GM23338 (cell line): ENCODE results near the gene CYGB.

Source experiments
- CREB1 ChIP-seq: fragments of 250-450 bp; sonication (Bioruptor Pico); IDR thresholded peaks from 2 replicates; pipeline ENCODE4 v1.5.0; 2020; ENCODE audit warnings: low read depth, mild to moderate bottlenecking, moderate library complexity
- CTCF ChIP-seq, 2 experiments: fragments of 200-600 bp in 1 of 2; sonication (generic) in 1 of 2; conservative IDR thresholded peaks; 2 replicates each; pipeline versions ENCODE4 v1.5.1 to v1.6.1; 2016 to 2017; ENCODE audit warnings: antibody characterized with exemption in 2 of 2, low read depth in 2 of 2, mild to moderate bottlenecking in 2 of 2, moderate library complexity in 1 of 2
- ETS1 ChIP-seq: IDR thresholded peaks from 2 replicates; pipeline ENCODE4 v1.6.1; 2016; ENCODE audit warnings: antibody characterized with exemption
- EZH2 ChIP-seq: fragments of 200-600 bp; sonication (generic); IDR thresholded peaks from one replicate; pipeline ENCODE4 v1.8.0; 2017; ENCODE audit warnings: antibody characterized with exemption, mild to moderate bottlenecking, low read depth; ENCODE audit not compliant: unreplicated experiment
- POLR2AphosphoS5 ChIP-seq: IDR thresholded peaks from 2 replicates; pipeline ENCODE4 v1.6.1; 2016; ENCODE audit warnings: antibody characterized with exemption, low read depth
- TF ChIP-seq, protein P1 (sequence below): IDR thresholded peaks from one replicate; pipeline ENCODE4 v1.6.1; 2018; ENCODE audit warnings: antibody characterized with exemption; ENCODE audit not compliant: unreplicated experiment
- TF ChIP-seq, protein P2 (sequence below): fragments of 250-450 bp; sonication (Bioruptor Pico); IDR thresholded peaks from 2 replicates; pipeline ENCODE4 v1.5.0; 2020; ENCODE audit warnings: mild to moderate bottlenecking, moderate library complexity

DNA sequence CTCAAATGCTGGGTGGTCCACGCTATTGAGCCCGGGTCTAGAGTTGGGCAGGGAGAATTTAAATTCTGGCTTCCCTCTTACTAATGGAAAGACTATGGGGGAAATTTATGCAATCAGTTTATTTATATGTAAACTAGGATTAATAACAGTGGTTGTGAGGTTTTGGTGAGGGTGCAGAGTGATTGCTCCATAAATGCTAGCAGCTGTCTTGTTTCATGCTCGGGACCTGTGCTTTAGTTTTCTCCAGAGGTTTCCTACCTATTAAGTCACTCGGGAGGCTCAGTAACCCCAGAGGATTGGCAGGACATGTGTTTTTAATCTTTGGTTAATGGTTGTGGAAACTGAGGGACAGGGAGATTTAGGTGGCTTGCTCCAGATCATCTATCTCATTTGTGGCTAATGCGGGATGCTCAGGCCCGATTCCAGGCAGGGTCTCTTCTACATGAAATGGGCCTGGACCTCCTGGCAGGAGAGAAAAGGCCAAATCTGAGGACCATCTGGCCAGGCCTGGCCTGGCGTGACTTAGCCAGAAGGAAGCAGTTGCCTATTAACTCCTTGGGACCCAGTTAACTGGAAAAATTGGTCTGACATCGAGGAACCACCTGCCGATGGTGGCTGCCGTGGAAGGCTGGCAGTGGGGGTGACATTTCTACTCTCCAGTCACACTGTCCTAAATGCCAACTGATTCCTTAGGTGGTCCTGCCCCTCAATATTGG is 4.4 kb upstream of the CYGB start:
- TF ChIP-seq, protein P1, sequence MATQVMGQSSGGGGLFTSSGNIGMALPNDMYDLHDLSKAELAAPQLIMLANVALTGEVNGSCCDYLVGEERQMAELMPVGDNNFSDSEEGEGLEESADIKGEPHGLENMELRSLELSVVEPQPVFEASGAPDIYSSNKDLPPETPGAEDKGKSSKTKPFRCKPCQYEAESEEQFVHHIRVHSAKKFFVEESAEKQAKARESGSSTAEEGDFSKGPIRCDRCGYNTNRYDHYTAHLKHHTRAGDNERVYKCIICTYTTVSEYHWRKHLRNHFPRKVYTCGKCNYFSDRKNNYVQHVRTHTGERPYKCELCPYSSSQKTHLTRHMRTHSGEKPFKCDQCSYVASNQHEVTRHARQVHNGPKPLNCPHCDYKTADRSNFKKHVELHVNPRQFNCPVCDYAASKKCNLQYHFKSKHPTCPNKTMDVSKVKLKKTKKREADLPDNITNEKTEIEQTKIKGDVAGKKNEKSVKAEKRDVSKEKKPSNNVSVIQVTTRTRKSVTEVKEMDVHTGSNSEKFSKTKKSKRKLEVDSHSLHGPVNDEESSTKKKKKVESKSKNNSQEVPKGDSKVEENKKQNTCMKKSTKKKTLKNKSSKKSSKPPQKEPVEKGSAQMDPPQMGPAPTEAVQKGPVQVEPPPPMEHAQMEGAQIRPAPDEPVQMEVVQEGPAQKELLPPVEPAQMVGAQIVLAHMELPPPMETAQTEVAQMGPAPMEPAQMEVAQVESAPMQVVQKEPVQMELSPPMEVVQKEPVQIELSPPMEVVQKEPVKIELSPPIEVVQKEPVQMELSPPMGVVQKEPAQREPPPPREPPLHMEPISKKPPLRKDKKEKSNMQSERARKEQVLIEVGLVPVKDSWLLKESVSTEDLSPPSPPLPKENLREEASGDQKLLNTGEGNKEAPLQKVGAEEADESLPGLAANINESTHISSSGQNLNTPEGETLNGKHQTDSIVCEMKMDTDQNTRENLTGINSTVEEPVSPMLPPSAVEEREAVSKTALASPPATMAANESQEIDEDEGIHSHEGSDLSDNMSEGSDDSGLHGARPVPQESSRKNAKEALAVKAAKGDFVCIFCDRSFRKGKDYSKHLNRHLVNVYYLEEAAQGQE = no peak
- no peak for TF ChIP-seq CTCF (conservative IDR thresholded peaks at IDR 0.05; ENCODE audit: low read depth in 2 of 2)
- TF ChIP-seq ETS1 = no peak
- no peak for TF ChIP-seq EZH2
- TF ChIP-seq POLR2AphosphoS5 = no peak
- TF ChIP-seq CREB1 (CRISPR knock-in tag) = no peak
- TF ChIP-seq, protein P2, sequence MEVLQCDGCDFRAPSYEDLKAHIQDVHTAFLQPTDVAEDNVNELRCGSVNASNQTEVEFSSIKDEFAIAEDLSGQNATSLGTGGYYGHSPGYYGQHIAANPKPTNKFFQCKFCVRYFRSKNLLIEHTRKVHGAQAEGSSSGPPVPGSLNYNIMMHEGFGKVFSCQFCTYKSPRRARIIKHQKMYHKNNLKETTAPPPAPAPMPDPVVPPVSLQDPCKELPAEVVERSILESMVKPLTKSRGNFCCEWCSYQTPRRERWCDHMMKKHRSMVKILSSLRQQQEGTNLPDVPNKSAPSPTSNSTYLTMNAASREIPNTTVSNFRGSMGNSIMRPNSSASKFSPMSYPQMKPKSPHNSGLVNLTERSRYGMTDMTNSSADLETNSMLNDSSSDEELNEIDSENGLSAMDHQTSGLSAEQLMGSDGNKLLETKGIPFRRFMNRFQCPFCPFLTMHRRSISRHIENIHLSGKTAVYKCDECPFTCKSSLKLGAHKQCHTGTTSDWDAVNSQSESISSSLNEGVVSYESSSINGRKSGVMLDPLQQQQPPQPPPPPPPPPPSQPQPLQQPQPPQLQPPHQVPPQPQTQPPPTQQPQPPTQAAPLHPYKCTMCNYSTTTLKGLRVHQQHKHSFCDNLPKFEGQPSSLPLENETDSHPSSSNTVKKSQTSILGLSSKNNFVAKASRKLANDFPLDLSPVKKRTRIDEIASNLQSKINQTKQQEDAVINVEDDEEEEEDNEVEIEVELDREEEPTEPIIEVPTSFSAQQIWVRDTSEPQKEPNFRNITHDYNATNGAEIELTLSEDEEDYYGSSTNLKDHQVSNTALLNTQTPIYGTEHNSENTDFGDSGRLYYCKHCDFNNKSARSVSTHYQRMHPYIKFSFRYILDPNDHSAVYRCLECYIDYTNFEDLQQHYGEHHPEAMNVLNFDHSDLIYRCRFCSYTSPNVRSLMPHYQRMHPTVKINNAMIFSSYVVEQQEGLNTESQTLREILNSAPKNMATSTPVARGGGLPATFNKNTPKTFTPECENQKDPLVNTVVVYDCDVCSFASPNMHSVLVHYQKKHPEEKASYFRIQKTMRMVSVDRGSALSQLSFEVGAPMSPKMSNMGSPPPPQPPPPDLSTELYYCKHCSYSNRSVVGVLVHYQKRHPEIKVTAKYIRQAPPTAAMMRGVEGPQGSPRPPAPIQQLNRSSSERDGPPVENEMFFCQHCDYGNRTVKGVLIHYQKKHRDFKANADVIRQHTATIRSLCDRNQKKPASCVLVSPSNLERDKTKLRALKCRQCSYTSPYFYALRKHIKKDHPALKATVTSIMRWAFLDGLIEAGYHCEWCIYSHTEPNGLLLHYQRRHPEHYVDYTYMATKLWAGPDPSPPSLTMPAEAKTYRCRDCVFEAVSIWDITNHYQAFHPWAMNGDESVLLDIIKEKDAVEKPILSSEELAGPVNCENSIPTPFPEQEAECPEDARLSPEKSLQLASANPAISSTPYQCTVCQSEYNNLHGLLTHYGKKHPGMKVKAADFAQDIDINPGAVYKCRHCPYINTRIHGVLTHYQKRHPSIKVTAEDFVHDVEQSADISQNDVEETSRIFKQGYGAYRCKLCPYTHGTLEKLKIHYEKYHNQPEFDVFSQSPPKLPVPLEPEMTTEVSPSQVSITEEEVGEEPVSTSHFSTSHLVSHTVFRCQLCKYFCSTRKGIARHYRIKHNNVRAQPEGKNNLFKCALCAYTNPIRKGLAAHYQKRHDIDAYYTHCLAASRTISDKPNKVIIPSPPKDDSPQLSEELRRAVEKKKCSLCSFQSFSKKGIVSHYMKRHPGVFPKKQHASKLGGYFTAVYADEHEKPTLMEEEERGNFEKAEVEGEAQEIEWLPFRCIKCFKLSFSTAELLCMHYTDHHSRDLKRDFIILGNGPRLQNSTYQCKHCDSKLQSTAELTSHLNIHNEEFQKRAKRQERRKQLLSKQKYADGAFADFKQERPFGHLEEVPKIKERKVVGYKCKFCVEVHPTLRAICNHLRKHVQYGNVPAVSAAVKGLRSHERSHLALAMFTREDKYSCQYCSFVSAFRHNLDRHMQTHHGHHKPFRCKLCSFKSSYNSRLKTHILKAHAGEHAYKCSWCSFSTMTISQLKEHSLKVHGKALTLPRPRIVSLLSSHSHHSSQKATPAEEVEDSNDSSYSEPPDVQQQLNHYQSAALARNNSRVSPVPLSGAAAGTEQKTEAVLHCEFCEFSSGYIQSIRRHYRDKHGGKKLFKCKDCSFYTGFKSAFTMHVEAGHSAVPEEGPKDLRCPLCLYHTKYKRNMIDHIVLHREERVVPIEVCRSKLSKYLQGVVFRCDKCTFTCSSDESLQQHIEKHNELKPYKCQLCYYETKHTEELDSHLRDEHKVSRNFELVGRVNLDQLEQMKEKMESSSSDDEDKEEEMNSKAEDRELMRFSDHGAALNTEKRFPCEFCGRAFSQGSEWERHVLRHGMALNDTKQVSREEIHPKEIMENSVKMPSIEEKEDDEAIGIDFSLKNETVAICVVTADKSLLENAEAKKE (CRISPR knock-in tag) = no peak
